Ishikawa (cell line): ENCODE results near the gene THOP1.

ENCODE experiments used
- CEBPB ChIP-seq: IDR thresholded peaks from 2 replicates; pipeline ENCODE4 v1.6.1; 2012
- CREB1 ChIP-seq: IDR thresholded peaks from 2 replicates; pipeline ENCODE4 v1.6.1; 2012; ENCODE audit warnings: low read depth
- EP300 ChIP-seq: IDR thresholded peaks from 2 replicates; pipeline ENCODE4 v1.6.1; 2012; ENCODE audit warnings: borderline replicate concordance
- RAD21 ChIP-seq: IDR thresholded peaks from 2 replicates; pipeline ENCODE4 v1.6.1; 2012; ENCODE audit warnings: low read depth
- TEAD4 ChIP-seq: IDR thresholded peaks from 2 replicates; pipeline ENCODE4 v1.6.1; 2012
- TF ChIP-seq, protein P1 (sequence below): IDR thresholded peaks from 2 replicates; pipeline ENCODE4 v1.6.1; 2012

DNA sequence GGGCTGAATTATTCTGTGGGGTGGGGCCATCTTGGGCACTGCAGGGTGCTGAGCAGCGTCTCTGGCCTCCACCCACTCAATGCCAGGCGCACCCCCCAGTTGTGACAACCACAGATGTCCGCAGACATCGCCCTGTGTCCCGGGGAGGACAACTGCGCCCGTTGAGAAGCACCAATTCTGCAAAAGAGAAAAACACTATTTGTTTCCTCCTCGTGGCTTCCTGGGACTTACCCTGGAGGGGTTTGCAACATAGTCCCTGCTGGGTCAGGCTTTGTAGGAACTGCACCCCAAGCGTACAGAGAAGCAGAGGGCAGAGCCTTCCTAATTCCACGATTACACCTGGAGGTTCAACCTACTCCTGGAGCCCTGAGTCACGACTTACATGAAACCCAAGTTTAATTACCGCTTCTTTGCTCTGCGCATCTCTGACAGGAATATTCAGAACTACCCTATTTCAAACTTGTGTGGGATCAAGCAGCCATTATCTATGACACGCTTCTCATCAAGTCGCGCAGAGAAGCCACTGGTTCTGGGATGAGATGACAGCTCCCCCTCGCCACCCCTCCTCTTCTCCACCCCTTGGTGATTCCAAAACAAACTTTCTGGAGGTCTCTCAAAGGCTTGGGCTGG, 34.4 kb upstream of the THOP1 start:
- TF ChIP-seq CEBPB (no peak), RAD21 (no peak), EP300 (no peak), TEAD4 (no peak), CREB1 (no peak)
- TF ChIP-seq, protein P1, sequence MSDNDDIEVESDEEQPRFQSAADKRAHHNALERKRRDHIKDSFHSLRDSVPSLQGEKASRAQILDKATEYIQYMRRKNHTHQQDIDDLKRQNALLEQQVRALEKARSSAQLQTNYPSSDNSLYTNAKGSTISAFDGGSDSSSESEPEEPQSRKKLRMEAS = no peak
